ENCODE data around the gene HSPA9.

- TF ChIP-seq, protein P1, sequence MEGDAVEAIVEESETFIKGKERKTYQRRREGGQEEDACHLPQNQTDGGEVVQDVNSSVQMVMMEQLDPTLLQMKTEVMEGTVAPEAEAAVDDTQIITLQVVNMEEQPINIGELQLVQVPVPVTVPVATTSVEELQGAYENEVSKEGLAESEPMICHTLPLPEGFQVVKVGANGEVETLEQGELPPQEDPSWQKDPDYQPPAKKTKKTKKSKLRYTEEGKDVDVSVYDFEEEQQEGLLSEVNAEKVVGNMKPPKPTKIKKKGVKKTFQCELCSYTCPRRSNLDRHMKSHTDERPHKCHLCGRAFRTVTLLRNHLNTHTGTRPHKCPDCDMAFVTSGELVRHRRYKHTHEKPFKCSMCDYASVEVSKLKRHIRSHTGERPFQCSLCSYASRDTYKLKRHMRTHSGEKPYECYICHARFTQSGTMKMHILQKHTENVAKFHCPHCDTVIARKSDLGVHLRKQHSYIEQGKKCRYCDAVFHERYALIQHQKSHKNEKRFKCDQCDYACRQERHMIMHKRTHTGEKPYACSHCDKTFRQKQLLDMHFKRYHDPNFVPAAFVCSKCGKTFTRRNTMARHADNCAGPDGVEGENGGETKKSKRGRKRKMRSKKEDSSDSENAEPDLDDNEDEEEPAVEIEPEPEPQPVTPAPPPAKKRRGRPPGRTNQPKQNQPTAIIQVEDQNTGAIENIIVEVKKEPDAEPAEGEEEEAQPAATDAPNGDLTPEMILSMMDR (IDR thresholded peaks at IDR 0.05; ENCODE audit: poor library complexity, severe bottlenecking), result peak; percentile 84
- peak; percentile 91 for TF ChIP-seq RAD21 (conservative IDR thresholded peaks at IDR 0.05)
- no peak for TF ChIP-seq POLR2AphosphoS5 (IDR thresholded peaks at IDR 0.05)
- no peak for TF ChIP-seq EZH2 (IDR thresholded peaks at IDR 0.05; ENCODE audit: borderline replicate concordance, insufficient read depth, low read length, poor library complexity, severe bottlenecking)
- no peak for TF ChIP-seq EP300 (conservative IDR thresholded peaks at IDR 0.05; ENCODE audit: poor library complexity, severe bottlenecking)
- TF ChIP-seq MXI1 (conservative IDR thresholded peaks at IDR 0.05; ENCODE audit: poor library complexity, severe bottlenecking), result peak; percentile 21
These were observed 20.1 kb upstream of the HSPA9 start for GRCh38 chr5:138595180-138595795.

Measured in neural cell (in vitro differentiated cells).